ENCODE results near the gene CP.
"Not testable (repeated sequence)": the region's sequence is repeated elsewhere in the genome, so short reads cannot be mapped to it uniquely, and the experiment has no call there.

CP gene

GRCh38 chr3:149226776-149227175, 5.1 kb upstream of the CP start:
- no peak for DNase-seq

DNA sequence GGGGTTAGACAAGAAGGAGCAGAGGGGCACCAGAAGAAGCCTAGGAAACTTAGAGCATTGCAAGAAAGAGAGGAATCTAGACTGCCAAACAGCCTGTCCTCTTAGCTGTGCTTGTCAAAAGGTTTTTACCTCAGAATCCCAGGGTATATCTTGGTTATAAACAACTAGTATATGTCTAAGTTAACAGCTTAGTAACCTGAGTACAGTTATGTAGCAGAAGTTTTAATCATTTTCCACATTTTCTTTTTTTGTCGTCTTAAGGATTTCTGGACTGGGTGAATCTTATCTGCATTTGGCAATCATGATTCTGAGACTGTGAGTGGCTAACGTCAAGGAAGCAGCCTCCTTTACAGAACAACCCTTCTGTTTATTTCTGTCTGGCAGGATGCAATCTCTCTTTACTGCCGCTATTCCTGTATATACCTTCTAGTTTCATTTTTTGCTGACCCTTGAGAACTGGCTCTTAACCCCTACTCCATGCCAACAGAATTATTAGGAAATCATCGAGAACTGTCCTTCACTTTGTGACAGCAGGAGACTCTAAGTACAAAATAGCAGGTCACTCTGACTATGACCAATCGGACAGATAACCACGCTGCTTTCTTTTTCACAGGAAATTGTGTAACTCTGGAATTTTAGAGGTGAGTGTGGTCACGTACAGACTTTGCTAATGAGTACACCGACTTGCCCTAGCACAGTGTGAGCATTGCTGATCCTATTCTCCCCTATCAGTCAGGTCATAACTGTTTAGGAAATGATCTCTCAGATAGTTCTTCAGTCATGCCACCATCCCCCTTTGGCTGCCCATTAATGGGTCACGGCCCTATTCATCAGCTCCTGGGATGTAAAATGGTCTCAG, 3.3 kb upstream of the CP start:
- DNase-seq = no peak

- DNase-seq = no peak
These were observed 1.8 kb upstream of the CP start for GRCh38 chr3:149223461-149223820.

DNA sequence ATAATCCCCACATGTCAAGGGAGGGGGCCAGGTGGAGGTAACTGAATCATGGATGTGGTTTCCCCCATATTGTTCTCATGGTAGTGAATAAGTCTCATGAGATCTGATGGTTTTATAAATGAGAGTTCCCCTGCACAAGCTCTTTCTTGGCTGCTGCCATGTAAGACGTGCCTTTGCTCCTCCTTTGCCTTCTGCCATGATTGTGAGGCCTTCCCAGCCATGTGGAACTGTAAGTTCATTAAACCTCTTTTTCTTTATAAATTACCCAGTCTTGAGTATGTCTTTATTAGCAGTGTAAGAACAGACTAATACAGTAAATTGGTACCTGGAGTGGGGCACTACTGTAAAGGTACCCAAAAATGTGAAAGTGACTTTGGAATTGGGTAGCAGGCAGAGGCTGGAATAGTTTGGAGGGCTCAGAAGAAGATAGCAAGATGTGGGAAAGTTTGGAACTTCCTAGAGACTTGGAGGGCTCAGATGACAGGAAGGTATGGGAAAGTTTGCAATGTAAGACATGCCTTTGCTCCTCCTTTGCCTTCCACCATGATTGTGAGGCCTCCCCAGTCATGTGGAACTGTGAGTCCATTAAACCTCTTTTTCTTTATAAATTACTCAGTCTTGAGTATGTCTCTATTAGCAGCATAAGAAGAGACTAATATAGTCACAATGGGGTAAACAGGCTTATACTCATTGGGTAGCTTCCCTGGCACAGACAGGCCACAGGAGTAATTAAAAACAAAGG, 2.1 kb downstream of the CP start:
- not testable (repeated sequence) for DNase-seq

- DNase-seq = no peak
These were observed 4.3 kb downstream of the CP start for GRCh38 chr3:149217347-149217746.

DNA sequence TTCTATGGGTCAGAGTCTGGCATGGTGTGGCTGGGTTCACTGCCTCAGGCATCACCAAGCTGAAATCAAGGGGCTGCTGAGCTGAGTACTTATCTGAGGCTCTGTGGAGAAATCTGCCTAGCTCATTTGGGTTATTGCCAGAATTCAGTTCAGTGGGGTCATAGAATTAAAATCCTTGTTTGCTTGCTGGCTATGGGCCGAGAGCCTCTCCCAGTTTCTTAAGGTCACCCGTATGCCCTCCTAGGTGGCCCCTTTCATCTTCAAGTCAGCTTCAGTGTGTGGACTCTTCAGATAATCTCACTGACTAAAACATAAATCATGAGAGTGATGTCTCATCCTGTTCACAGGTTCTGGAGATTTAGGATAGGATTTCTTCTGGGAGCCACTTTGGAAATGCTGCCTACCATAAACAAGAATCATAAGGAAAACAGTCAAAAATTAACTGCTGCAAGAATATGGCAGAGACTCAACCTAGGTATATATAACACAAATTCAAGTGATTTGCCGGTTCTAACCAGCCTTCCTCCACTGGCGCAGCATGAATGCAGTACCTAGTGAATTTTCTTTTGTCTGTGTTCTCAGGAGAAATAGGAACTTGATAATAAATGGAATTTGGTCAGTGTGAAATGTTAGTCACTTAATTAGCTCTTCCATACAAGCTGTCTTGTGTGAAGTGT, 5.3 kb downstream of the CP start:
- DNase-seq = no peak

- no peak for DNase-seq
These were observed 6.1 kb downstream of the CP start for GRCh38 chr3:149215515-149215914.

- DNase-seq = no peak
These were observed 6.9 kb downstream of the CP start for GRCh38 chr3:149214702-149215101.

GRCh38 chr3:149212386-149212785, 9.2 kb downstream of the CP start:
- DNase-seq = no peak

DNA sequence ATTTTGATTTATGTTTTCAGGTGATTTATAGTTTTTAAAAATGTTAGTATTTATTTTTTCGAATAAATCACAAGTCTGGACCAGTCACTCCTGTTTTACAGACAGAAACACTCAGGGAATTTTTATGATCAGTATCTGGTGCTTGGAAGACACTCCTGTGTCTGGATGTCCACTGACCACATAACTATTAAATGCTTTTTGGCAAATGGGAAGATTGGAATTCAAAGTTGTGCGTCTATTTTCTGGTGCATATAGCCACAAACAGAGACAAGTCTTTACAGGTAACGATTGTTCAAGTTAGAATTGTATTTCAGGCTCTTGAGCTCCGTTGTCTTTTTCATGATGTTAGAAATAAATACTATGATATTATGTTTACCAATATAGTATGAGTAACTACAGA, 12.2 kb downstream of the CP start:
- DNase-seq = no peak

DNA sequence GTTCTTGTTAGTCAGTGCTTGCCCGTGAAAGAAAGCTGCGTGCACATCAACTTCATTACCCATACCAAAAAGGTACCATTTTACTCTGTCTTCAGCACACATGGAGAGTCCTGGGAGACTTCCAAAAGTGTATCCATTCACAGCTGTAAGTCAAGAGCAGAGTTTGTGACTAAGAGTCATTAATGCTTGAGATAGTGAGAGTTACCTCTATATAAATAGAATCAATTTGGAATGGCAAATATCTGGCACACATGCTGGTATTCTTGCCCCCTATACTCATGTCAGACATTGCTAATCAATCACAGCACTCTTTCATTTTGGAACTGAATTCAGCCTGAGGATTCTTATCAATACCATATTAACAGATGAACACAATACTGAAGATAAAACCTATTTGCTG, 14.2 kb downstream of the CP start:
- no peak for DNase-seq

- no peak for DNase-seq
These were observed 17.1 kb downstream of the CP start for GRCh38 chr3:149204390-149204991.

GRCh38 chr3:149203758-149204157, 17.9 kb downstream of the CP start:
- DNase-seq = no peak

GRCh38 chr3:149199474-149199873, 22.2 kb downstream of the CP start:
- no peak for DNase-seq

DNA sequence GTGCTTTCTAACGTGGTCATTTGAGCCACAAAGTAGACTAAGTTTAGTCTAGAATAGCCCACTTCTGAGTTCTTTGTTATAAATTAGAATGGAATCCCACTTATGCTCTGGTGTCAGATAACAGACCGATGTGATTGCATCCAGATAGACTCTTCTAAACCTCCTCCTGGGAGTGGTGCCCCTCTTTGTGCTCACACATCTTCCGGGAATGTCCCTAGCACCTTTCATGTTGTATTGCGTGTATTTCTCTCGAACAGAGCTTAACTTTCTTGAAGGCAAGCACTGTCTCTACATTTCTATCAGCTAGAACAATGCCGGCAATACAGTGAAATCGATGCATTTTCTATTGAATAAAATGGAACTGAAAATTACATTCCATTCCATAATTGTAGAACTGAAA, 23.0 kb downstream of the CP start:
- no peak for DNase-seq

DNA sequence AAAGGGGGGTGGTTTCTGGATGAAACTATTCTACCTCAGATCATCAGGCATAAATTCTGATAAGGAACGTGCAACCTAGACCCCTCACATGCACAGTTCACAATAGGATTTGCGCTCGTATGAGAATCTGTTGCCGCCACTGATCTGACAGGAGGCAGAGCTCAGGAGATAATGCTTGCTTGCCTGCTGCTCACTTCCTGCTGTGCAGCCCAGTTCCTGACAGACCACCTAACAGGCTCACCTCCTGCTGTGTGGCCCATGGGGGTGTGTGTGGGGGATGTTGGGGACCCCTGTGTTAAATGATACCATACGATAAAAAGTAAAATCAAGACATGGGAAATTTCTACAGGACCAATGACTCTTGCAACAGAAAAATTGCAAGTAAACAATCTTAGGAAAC, 24.0 kb downstream of the CP start:
- DNase-seq = no peak

GRCh38 chr3:149196805-149197592, 24.6 kb downstream of the CP start:
- DNase-seq = not testable (repeated sequence)

GRCh38 chr3:149195221-149195620, 26.4 kb downstream of the CP start:
- DNase-seq = no peak

GRCh38 chr3:149188494-149188893, 33.1 kb downstream of the CP start:
- DNase-seq = no peak

DNA sequence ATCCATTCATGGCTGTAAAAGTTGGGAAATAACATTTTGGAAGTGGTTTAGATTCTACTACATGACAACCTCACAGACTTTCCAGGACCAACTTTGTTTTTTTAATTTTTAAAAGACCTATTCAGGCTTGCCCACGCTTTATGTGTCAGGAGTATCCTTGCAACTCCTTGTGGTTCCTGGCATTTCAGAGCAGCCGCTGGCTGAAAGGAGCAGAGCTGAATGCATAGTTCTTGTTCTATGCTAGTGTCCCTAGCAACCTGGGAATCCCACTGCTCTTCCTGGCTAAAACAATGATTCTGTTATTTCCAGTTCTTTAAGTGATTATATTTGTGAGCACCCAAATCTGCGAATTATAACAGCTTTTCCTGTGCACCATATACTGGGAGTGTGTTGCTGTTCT, 34.9 kb downstream of the CP start:
- DNase-seq = no peak

DNA sequence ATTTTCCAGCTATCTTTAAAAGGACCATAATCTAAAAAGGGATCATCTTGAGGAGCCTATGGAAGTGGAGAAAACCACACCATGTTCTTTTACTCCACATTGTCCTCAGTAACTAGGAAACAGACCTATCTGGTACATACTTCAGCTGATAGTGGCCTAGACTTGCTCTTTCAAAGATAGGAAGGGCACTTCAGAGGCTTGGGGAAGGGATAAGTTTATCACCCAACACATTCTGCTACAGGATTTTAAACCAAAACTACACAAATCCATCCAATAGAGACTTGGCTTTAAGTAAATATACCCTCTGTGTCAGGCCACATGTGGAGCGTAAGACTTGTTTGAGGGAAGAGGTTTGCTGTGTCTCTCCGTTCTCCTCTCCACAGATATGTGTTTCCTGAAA, 35.4 kb downstream of the CP start:
- DNase-seq = no peak

- no peak for DNase-seq
These were observed 40.4 kb downstream of the CP start for GRCh38 chr3:149181182-149181581.
